HG03064 (cell line): Measurements from ENCODE around the gene CPXM2.

ENCODE experiments used
- ATAC-seq: cut with Tn5 transposase; IDR thresholded peaks from one replicate; pipeline ENCODE4 v1.9.1; 2021; ENCODE audit warnings: low read depth; ENCODE audit not compliant: unreplicated experiment

CPXM2 gene

GRCh38 chr10:123778719-123779517 lies 112.7 kb downstream of the CPXM2 start:
- no peak for ATAC-seq

DNA sequence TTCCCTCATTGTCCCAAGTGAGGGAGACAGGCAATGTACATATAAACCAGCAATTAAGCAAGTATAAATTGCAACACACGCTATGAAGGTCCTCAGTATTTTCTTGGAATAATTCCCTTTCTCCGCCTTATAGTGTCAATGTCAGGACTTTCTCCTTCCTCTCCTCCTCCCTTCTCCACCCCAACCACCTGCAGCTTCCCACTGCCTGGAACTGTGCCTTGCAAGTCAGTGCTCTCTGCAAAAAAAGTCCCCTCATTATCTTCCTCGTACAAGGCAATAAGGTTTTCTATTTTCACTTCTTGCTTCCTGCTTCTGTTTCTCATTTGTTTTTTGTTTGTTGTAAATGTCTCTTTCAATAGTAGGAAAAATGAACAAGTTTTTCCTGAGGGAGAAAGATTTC lies 113.7 kb downstream of the CPXM2 start:
- ATAC-seq, result no peak

DNA sequence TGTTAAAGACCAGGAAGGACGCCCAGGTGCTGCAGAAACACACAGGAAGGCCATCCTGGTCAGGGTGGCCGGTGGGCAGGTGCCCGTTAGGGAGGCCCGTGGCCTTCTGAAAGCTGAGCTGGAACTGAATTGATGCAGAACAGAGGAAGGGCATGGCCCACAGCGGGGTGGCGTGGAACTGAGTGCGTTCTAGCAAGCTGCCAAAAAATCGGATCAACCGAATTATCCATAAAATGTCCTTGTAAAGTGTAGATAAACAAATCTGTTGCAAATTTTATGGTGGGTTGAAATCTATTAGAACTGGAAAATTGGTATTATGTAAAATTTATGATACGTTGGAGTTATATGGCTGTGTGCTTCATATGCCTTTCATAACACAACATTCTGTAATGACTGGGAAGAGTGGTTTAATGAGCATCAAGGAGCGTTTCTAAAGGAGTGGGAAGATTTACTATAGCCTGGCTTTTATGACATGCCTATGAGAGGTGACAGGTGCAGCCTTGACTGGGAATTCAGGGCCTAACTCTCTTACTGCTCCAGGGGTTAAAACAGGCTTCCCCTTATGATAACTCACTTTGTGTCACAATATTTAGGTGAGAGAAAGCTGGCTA lies 117.4 kb downstream of the CPXM2 start:
- ATAC-seq, result no peak

GRCh38 chr10:123772645-123773508 lies 118.7 kb downstream of the CPXM2 start:
- ATAC-seq, result no peak

DNA sequence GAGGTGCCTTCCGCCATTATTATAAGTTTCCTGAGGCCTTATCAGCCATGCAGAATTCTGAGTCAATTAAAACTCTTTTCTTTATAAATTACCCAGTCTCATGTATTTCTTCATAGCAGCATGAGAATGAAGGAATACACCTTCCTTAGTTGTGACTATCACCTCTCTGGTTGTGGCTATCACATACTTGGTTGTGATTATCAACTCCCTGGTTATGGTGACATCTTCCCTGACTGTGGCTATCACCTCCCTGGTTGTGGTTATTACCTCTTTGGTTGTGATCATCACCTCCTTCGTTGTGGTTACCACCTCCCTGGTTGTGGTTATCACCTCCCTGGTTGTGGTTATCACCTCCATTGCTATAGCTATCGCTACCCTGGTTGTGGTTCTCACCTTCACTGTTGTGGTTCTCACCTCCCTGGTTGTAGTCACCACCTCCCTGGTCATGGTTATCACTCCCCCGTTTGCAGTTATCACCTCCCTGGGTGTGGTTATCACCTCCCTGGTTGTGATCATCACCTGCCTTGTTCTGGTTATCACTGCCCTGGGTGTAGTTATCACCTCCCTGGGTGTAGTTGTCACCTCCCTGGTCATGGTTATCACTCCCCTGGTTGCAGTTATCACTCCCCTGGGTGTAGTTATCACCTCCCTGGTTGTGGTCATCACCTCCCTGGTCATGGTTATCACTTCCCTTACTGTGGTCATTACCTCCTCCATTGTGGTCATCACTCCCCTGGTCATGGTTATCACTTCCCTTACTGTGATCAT lies 119.5 kb downstream of the CPXM2 start:
- no peak for ATAC-seq

DNA sequence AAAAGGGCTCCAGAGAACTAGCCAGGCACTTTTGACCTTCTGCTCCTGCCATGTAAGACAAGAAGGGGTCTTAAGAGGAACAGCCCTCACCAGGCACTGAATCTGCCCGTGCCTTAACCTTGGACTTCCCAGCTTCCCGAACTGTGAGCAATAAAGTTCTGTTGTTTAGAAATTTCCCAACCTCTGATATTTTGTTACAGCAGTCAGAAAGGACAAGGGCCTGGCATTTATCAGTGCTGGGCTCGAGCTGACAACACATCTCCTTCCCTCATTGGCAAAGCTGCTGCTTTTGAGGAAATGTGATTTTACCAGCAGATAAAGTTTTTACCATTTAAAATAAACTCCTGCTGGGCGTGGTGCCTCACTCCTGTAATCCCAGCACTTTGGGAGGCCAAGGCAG lies 122.0 kb downstream of the CPXM2 start:
- ATAC-seq, result no peak

DNA sequence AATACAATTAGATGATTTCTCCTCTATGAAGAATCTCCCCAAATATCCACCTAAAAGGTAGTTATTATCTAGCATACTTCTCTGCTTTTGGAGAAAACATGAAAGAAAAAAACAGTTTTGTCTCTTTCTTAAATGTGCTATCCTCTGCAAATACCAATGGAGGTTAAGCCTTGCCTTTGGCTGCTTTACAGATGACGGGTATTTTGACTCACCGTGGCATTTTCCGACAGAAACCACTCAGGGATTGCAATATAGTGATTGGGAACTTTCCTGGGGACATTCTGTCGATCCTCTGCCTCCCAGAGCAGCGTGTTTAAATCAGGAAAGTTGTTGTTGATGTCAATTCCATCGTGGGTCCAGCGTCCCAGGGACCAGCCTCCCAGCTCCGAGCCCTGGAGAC lies 124.8 kb downstream of the CPXM2 start:
- no peak for ATAC-seq

DNA sequence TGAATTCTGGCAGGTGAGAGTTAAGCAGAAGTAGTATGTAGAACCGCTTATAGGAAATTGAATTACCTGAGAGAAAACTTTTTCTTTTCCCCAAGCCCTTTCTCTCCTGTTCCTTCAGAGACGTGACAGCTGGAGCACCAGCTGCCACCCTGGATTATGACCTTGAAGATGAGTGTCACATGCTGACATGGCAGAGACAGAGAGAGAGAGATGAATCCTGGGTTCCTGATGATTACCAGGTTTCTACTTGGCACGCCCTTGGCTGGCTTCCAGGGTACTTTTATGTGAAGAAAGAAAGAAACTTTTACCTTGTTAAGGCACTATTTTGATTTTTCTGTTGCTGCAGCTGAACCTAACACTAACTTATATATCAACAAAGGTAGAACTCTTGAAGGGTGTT lies 125.6 kb downstream of the CPXM2 start:
- ATAC-seq, result no peak

GRCh38 chr10:123761666-123762230 lies 129.9 kb downstream of the CPXM2 start:
- no peak for ATAC-seq

DNA sequence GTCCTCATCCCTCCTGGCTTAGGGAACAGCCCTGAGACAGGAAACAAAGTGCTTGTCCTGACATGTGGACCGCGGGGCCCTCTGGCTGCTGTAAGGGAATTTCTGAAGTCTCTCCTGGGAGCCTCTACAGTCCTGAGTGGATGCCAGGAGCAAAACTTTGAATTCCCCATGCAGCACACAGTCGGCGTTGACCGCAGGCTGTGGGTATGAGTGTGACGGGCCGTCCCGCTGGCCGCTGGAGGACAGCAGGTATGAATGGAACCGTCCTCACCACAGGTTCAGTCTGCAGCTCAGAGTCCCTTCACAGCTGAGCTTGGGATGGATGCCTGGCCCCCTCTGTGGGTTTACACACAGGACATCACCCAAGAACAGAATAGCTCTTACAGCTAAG lies 130.6 kb downstream of the CPXM2 start:
- ATAC-seq, result no peak

- ATAC-seq, result no peak
Measured at GRCh38 chr10:123760356-123761037, 131.1 kb downstream of the CPXM2 start.

- ATAC-seq, result no peak
Measured at GRCh38 chr10:123759501-123760031, 132.0 kb downstream of the CPXM2 start.

- ATAC-seq, result no peak
Measured at GRCh38 chr10:123759041-123759440, 132.6 kb downstream of the CPXM2 start.

DNA sequence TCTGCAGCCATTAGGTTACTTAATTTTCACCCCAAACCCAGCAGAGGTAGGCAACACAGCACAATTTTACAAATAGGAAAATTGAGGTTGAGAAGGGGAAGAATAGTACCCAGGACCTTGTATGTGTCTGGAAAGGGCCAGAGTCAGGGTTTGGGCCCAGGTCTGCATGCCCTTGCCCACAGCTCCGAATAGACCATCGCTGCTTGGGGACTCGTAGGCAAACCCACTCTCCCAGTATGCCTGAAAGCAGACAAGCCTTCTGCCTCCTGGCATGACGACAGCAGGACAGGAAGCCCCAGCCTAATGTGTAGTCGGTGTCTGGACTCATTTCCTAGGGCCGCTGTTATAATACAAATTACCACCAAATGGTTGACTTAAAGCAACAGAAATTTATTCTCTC lies 133.8 kb downstream of the CPXM2 start:
- no peak for ATAC-seq

- ATAC-seq, result no peak
Measured at GRCh38 chr10:123755061-123755460, 136.5 kb downstream of the CPXM2 start.

DNA sequence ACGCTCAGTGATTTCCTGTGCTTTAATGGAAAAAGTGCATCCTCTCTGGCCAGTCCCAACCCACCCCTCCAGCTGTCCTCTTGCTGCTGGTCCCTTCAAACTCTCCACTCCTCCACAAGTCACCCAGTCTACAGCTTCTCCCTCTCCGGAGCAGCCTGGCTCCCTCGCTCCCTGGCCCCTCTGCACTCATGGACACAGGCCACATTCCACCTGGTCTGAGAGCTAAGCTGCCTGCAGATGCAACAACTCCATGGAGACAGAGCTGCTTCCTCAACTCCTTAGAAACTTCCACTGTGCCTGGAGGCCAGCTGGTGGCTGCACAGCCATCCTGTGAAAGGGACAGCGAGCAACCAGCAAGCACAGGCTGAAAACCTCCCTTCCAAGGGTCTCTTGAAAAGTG lies 137.5 kb downstream of the CPXM2 start:
- ATAC-seq, result no peak

DNA sequence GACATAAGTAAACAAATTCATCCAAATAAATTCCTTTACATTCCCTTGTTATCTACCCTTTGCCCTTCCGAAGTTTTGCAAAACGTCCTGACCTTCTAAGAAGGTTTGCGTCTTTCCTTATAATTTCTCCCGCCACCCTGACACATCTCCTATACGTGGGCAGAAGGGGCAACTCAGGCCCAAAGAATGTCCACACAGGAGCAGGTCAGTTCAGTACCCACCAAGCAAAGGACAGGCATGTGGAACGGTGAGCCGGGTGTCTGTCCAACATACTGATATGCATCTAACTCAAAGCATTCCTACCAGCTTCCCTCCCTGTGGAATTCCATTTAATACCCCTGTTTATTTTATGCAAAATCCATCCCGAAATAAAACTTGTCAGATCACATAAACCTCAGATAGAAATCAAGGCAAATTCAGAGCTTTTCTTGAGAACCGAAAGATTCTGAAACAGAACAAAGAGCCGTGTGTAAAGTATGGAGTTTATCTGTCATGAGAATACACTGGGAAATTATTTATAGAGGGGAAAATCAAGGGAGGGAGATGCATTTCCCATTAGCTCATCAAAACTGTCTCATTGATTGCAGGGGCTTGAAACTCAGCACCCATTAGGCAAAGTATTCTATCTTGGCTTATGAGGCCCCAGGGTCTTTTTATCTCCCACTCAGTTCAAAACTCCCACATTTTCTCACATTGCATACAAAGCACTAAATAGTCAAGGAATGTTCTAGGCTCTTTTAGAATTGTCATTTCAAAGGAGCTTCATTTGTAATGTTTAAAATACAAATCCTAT lies 140.1 kb downstream of the CPXM2 start:
- no peak for ATAC-seq

- no peak for ATAC-seq
Measured at GRCh38 chr10:123750901-123751300, 140.7 kb downstream of the CPXM2 start.

DNA sequence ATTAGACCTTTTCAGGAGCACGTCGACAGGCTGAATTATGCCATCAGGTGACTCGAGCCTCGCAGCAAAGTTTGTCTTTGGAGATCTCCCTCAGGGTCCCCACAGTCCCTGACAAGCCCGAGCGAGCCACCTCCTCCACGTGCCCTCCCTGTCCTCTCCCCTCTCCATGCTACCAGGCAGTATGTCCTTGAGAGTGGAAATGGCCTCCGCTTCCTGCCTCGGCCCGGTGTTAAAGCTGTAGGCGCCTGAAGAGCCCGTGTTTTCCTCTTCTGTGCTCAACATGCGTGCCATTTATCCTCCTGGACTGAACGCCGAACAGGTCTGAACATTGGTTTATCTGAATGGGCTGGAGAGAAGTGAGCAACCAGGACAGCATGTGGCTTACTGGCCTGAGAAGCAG lies 142.9 kb downstream of the CPXM2 start:
- no peak for ATAC-seq
